NK-92 (cell line): ENCODE measurements around the gene ZSWIM5.
"Not testable (repeated sequence)": the region's sequence is repeated elsewhere in the genome, so short reads cannot be mapped to it uniquely, and the experiment has no call there.

Experiments used
- DNase-seq: peaks from one replicate; lab custom pipeline; 2025; ENCODE audit not compliant: unreplicated experiment; lab: John Stamatoyannopoulos, UW

The ZSWIM5 gene

DNA sequence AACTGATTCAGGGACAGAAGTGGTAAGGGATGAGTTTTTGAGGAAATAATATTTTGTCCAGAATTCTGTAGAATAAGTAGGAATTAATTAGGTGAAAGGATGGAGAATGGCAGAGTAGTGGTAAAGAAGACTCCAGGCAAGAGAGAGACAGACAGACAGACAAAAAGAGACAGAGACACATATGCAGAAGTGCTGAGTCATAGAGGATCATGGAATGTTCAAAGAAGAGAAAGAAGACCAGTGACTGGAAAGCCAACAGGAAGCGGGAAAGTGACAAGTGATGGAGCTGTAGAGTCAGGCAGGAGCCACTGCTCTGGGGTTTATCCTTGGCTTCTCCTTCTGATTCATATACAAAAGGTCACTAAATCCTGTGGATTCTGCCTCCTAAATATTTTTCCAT is 108.5 kb downstream of the ZSWIM5 start:
- no peak for DNase-seq

DNA sequence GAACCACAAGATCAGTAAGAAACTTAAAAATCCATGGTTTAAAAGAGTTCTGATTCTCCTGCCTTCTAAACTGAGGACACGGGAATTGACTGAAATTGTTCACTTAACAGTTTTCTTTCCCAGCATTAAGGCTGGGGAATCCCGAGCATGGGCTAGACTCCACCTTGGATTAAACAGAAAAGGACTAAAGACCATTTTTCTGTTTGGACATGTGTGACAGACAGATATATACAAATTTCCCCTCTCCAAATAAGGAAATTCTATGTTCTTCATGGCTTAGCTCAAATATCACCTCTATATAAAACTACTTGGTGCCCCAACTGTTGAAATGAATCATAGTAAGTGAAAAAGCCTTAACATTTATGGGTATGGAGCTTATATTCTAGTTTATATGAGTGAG is 109.3 kb downstream of the ZSWIM5 start:
- no peak for DNase-seq

DNA sequence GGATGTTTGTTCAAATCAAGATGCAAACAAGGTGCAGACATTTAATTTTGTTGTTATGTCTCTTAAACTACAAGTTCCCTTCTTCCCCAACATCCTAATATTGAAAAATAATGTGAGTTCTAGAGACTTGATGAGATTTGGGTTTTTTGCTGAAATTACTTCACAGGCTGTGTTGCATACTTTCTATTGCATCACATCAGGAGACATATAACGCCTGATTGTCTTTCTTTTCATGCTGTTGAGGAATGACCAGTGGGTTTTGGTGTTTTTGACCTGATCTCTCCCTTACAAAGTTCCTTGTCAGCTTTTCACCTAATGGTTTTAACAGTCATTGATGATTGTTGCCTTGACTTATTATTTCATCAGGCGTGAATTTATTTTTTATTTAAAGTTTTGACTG is 111.0 kb downstream of the ZSWIM5 start:
- DNase-seq = no peak

DNA sequence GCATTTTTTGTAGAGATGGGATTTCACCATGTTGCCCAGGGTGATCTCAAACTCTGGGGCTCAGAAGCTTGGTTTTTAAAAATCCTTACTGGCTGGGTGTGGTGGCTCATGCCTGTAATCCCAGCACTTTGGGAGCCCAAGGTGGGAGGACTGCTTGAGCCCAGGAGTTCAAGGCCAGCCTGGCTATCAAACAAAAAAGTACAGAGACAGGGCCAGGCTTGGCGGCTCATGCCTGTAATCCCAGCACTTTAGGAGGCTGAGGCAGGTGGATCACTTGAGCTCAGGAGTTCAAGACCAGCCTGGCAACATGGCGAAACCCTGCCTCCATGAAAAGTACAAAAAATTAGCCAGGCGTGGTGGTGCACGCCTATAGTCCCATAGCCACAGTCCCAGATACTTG is 112.0 kb downstream of the ZSWIM5 start:
- not testable (repeated sequence) for DNase-seq

DNA sequence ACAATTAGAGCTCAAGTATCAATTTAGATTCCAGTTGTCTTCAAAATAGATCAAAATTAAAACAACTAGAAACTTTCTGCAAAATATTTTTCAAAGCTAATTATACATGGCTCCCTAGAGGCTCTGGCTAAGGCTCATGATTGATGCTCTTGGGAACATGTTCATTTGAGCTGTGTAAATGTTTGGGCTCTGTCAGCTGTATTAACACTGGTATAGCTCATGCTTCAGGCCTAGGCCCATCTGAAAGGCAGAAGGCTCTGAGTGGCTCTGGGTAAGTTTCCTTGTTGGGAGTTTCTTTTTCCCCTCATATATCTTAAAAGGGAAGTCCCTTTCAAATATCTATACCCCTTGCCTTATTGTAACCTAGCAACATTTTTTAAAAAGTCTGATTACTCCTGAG is 113.1 kb downstream of the ZSWIM5 start:
- no peak for DNase-seq

DNA sequence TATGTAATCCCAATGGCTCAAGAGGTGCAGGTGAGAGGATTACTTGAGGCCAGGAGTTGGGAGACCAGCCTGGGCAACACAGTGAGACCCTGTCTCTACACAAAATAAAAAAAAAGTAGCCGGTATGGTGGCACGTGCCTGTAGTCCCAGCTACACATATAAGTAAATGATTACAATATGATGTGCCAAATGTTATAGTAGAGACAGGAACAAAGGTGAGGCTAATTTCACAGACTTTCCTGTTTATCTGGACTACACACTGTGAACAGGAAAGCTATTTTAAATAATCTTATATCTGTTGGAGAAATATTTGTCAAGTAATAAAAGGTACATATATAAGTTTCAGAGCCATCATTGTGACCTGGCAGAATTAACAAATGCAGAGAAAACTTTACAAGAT is 116.7 kb downstream of the ZSWIM5 start:
- DNase-seq = no peak

DNA sequence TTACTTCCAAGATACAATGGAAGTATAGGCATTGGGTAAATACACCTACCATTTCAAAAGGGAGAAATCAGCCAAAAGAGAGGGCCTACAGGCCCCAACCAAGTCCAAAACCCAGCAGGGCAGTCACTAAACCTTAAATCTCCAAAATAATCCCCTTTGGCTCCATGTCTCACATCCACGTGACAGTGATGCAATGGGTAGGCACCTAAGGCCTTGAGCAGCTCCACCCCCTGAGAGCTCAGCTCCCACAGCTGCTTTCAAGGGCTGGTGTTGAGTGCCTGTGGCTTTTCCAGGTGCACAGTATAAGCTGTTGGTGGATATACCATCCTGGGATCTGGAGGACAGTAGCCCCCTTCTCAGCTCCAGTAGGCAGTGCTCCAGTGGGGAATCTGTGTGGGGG is 121.8 kb downstream of the ZSWIM5 start:
- no peak for DNase-seq

DNA sequence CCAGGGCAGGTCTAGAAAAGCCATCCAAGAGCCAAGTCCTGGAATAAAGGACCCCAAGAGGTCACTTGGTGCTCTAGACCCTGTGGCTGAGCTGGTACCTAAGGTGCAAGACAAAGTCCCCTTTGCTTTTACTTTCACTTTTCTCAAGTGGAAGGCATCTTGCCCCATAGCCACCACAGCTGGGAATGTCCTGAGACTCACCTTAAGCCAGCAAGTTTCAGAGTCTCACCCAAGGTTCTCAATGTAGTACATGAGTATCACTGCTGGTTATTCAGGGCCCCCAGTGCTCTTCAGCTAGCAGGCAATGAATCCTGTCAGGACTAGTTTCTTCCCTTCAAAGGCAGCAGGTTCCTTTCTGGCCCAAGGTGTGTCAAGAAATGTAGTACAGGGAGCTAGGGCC is 126.9 kb downstream of the ZSWIM5 start:
- no peak for DNase-seq

DNA sequence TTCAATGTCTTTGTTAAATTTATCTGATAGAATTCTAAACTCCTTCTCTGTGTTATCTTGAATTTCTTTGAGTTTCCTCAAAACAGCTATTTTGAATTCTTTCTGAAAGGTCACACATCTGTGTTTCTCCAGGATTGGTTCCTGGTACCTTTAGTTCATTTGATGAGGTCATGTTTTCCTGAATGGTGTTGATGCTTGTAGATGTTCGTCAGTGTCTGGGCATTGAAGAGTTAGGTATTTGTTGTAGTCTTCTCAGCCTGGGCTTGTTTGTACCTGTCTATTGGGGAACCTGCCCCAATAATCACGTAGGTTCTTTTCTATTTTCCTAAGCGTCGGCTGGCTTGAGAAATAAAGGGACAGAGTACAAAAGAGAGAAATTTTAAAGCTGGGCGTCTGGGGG is 129.4 kb downstream of the ZSWIM5 start:
- not testable (repeated sequence) for DNase-seq

DNA sequence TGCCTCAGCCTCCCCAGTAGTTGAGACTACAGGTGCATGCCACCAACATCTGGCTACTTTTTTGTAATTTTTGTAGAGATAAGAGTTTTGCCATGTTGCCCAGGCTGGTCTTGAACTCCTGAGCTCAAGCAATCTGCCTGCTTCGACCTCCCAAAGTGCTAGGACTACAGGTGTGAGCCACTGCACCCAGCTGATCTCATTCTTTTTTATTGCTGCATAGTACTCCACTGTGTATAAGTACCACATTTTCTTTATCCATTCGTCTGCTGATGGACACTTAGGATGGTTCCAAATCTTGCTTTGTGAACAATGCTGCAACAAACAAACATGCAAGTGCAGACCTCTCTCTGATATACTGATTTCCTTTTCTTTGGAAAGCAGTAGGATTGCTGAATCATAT is 134.8 kb downstream of the ZSWIM5 start:
- no peak for DNase-seq

DNA sequence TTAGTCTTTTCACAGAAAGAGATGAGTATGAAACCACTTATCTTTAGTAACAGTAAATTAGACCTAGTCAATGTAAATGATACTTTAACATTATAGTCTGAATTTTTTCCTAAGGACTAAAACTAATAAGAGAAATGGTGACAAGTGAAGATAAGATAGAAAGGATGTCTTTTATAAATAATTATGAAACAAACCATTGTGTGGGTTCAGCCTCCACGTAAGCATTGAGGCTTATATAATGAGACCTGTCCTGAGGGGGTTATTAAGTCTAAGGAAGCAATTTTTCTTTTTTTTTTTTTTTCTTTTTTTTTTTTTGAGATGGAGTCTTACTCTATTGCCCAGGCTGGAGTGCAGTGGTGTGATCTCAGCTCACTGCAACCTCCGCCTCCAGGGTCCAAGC is 138.6 kb downstream of the ZSWIM5 start:
- DNase-seq = no peak

DNA sequence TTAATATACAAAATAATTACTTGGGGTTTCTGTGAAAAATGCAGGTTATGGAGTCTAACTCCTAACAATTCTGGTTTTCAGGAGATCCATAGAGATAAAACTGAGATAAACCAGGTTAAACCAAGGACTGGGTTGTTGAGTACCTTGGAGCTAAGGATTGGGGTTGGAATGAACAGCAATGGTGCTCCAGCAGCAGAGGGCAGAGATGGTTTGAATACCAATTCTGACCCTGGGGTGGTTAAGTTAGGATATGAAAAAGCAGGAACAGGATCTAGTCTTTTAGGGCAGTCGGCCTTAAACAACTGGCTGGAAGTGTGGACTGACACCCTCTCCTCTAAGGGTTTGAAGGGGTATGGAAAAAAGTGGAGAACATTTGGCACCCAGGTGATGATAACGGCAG is 141.3 kb downstream of the ZSWIM5 start:
- no peak for DNase-seq

DNA sequence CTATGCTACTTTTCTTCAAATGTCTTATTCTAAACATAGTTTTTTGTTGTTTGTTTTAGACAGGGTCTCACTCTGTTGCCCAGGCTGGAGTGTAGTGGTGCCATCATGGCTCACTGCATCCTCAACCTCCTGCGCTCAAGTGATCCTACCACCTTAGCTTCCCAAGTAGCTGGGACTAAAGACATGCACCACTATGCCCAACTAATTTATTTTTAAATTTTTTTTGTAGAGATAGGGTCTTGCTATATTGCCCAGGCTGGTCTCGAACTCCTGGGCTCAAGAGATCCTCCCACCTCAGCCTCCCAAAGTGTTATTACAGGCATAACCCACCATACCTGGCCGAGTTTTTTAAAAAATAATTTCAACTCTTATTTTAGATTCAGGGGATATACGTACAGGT is 143.9 kb downstream of the ZSWIM5 start:
- DNase-seq = not testable (repeated sequence)

DNA sequence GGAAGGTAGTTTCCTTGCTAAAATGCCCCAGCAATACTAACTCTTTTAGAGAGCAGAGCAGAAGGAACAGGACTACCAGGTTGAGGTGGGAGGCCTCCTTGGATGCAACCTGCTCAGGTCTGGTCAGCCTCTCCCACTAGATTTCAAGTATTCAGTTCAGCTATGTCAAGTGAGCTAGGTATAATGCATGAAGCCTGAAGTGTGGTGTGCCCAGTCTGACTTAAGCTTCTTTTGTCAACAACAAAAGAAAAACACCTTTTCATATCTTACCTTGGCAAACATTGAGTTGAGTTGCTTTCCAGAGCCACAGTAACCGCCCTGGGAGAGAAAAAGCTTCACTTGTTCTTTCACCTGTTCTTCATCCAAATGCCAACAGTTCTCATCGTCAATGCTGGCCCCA is 146.6 kb downstream of the ZSWIM5 start:
- DNase-seq = no peak

DNA sequence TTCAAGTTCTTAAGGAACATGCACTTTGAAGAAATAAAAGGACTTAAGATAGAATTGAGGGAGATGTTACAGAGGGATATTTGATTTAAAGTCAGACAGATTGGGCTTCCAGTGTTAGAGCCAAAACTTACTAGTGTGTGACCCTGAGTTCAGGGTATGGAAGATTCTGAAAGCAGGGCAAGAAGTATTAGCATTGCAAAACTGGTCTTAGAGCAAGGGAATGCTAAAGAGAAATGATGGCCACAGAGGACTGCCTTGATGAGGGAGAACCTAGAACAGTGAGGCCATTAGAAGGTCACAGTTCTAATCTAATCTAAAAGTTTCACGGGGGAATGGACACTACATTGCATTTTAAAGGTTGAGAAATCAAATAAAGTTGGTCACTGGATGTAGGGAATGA is 148.9 kb downstream of the ZSWIM5 start:
- DNase-seq = no peak

DNA sequence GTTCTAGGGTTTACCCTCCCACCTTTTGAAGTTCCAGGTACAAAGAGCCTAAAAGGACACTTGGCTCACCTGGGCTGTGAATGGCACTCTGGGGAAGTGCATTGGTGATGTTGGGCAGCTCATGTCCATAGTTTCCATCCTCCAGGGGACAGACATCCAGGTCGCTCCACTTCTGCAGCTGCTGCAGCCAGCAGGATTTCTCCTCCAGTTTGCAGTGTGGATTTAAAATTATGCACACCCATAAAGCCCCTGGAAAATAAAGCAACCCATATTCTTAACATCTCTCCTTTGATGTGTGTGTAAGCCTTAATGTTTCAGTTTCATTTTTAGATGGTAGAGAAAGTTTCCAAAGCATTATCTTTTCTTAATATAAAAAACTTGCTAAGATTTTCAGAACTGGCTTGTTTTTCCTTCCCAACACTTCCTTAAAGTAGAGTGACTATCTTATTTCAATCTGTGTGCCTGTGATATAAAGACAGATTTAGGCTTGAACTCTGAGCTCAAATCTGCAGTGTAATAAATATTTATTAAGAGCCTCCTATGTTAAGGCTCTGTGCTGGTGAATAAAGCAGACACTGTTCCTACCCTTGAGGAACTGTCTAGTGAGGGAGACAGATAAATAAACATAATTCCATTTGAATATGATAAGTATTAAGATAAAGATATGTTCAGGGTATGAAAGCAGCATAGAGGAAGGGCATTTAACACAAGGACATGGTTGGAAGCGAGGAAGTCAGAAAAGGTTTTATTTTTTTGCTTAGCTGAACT is 155.2 kb downstream of the ZSWIM5 start:
- DNase-seq = no peak

DNA sequence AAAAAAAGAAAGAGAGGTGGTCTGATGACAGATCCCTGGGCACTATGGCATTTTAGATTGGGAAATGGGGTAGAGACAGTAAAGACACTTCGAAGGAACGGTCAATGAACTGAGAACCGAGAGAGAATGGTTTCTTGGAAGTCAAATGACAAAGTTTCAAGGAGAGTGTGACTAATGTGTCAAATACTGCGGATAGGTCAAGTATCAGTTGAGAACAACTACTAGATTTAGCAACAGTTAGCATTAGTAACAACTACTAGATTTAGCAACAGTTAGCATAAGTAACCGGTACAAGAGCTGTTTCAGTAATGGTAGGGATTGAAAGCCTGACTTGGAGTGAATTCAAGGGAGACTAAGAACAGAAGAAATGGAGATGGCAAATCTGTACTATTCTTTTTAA is 159.4 kb downstream of the ZSWIM5 start:
- DNase-seq = no peak

DNA sequence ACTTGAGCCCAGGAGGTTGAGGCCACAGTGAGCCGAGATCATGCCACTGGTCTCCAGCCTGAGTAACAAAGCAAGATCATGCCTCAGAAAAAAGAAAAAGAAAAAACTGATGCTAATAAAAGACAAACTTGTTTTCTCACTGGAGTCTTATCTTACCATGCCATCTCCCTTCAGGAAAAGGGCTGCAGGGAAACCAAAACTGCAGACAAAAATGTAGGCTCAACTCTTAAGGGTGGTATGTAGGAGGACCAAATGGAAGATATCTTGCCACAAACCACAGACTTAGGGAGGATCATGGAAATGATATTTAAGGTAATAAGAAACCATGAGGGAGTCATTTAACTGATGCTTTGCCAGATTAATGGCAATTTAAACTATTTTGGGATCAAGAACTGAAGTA is 161.5 kb downstream of the ZSWIM5 start:
- no peak for DNase-seq

DNA sequence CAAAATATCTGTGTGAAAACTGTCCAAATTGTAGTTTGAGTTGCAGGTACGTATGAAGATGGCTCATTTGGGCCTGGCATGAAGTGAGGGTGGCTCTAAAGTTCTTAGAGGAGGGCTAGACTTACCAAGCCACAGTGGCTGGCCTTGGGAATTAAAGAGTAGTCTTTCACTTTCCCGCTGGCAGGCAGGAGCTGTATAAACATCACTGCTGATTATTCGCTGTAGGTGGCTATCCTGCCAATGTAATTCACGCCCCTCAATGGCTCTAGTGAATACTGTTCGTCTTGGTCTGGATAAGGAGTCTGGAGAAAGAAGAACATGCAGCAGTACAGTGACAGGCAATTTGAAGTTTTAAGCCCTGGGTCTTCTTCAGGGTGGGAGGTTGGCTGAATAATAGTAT is 163.3 kb downstream of the ZSWIM5 start:
- DNase-seq = no peak

DNA sequence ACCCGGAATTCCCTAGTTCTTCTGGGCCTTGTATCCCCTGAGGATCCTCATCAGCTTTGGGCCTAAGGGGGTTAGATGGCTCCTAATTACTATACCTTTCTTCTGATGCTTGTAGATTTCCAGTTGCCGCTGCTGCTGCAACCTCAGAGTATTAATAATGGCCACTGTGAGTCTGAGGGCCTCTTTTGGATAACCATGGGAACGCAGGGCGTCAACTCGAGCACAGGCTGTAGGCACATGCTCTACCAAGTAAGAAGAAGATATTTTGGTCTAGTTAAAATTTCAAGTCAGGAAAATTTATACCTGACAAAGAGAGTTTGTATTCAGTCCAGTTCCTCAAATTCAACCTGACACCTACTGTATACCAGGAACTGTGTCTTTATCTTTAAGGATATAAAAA is 166.1 kb downstream of the ZSWIM5 start:
- DNase-seq = no peak

DNA sequence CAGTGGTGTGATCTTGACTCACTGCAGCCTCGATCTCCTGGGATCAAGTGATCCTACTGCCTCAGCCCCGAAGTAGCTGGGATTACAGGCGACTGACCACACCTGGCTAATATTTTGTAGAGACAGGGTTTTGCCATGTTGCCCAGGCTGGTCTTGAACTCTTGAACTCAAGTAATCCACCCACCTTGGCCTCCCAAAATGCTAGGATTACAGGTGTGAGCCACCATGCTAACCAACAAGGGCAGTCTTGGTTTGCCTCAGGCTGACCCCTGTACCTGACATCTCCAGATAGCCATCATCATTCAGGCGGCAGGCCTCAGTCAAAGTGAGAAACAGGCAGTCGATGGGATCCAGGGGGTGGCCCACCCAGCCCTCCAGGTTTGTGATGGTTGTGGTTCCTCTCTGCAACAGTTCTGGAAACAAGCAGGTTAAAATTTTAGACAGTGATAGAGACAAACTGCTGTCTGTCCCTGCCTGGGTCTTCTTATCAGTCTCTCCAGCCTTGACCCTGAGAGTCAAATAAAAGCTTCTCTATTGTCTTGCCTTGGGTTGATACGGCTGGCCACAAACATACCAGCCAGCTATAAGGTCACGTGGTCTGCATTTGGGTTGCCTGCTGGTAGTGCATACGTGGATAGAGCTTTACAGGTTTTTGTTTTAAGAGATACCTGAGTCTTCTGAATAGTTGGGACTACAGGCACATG is 167.6 kb downstream of the ZSWIM5 start:
- no peak for DNase-seq

DNA sequence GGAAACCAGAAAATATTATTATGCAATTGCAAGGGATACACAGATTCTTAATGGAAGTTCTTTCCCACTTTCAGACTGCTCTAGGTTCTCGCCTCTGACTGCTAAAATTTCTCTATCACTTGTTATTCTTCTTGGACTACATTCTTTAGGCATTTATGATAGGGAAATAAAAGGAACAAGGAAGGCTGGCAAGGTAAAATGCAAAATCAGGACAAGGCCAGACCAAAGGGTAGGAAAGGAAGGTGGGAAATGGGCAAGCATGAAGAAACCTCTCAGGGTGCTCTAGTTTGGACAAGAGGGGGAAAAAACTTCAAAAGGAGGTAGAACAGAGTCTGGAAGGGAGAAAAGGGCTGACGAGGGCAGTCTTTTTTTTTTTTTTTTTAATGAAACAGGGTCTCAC is 168.2 kb downstream of the ZSWIM5 start:
- no peak for DNase-seq

DNA sequence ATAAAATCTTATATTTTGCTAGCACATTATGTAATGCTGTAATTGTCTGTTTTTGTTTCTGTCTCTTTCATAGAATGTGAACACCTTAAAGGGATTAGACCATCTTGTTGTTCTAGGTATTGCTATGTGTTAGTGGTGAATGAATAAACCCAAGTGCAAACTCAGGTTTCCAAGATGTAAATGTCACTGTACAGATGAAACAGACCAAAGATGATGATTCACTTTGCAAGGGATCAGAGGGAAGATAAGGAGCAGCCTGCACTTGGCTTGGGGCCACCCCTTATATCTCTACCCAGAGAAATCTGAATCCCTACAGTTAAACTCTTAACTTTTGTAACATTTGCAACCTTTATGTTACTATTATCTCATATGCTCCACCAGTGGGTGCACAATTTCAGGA is 168.9 kb downstream of the ZSWIM5 start:
- DNase-seq = no peak
